HCT116 (cell line): Measurements from ENCODE around the gene LCN2. TPM values are rescaled to one million over a fixed set of nuclear protein-coding genes. Genes with fewer than 3 reads are reported as not detected.

ENCODE experiments used
- ATAC-seq: fragments of 200-7000 bp; cut with Tn5 transposase; 2 replicates; pipeline ENCODE4 v1.9.1; 2020; ENCODE audit warnings: mild to moderate bottlenecking, moderate library complexity
- BruUV-seq: library from RNA; stranded (reverse); fragments of 400-500 nt; replicated peaks from 2 replicates; lab custom pipeline; 2021; lab: Mats Ljungman, UMichigan
- CTCF ChIA-PET: fragments of 300-600 bp; sonication (Branson Sonifier 250); formaldehyde crosslinking; loops from one replicate; lab custom pipeline; 2021; ENCODE audit warnings: antibody characterized with exemption; lab: Charles Lee
- POLR2A ChIA-PET: fragments of 300-600, 350-600 bp; sonication (Branson Sonifier 250); formaldehyde crosslinking; loops from one replicate; lab custom pipeline; 2021; ENCODE audit warnings: antibody characterized with exemption; lab: Charles Lee
- RAD21 ChIA-PET, 2 experiments: fragments of 300-600 bp; sonication (Branson Sonifier 250); formaldehyde crosslinking; loops; one replicate each; lab custom pipeline; 2023; ENCODE audit warnings: low total read pairs in 2 of 2; ENCODE audit not compliant: uncharacterized antibody in 2 of 2, unreplicated experiment in 2 of 2, low non-redundant PET in 1 of 2; lab: Charles Lee
- DNase-seq: peaks from one replicate; pipeline ENCODE4 v3.0.0-alpha.2; 2010; ENCODE audit warnings: low read depth, low spot score
- H2AFZ ChIP-seq: fragments of 200-600 bp; shearing (Covaris generic), sonication (generic); 2 replicates; pipeline ENCODE4 v1.6.1; 2017; ENCODE audit warnings: low read depth, mixed run types, mixed read lengths, antibody characterized with exemption, low read length; ENCODE audit not compliant: poor library complexity, severe bottlenecking
- H3K27ac ChIP-seq: 2 replicates; pipeline ENCODE4 v1.5.1; 2012; ENCODE audit warnings: low read depth, low read length
- H3K27me3 ChIP-seq: fragments of 200-600 bp; sonication (generic); 2 replicates; pipeline ENCODE4 v1.6.1; 2016; ENCODE audit warnings: mixed run types, low read length, mixed read lengths; ENCODE audit not compliant: insufficient read depth
- H3K36me3 ChIP-seq, 2 experiments: fragments of 200-500 bp in 1 of 2; fragments of 200-600 bp in 1 of 2; sonication (Bioruptor generic) in 1 of 2; sonication (generic) in 1 of 2; 2 replicates each; pipeline versions ENCODE4 v1.5.1 to v1.6.1; 2014 to 2016; ENCODE audit warnings: low read length in 2 of 2, inconsistent platforms in 1 of 2, mixed read lengths in 1 of 2, mixed run types in 1 of 2; ENCODE audit not compliant: insufficient read depth in 2 of 2, control insufficient read depth in 1 of 2
- H3K4me1 ChIP-seq, 2 experiments: fragments of 200-600 bp in 1 of 2; sonication (generic) in 1 of 2; 2 replicates each; pipeline versions ENCODE4 v1.5.1 to v1.6.1; 2012 to 2017; ENCODE audit warnings: low read length in 2 of 2, inconsistent platforms in 1 of 2, mild to moderate bottlenecking in 1 of 2, mixed read lengths in 1 of 2, mixed run types in 1 of 2, moderate library complexity in 1 of 2; ENCODE audit not compliant: insufficient read depth in 2 of 2, control insufficient read depth in 1 of 2
- H3K4me2 ChIP-seq: fragments of 200-600 bp; sonication (generic); 2 replicates; pipeline ENCODE4 v1.6.1; 2017; ENCODE audit warnings: mixed run types, low read length, mixed read lengths
- H3K4me3 ChIP-seq, 2 experiments: fragments of 200-600 bp in 1 of 2; sonication (generic) in 1 of 2; replicated peaks in 1 of 2; 2 replicates each; pipeline ENCODE4 v1.5.1; 2011 to 2016; ENCODE audit warnings: low read length in 2 of 2, control low read depth in 1 of 2, low read depth in 1 of 2, mild to moderate bottlenecking in 1 of 2, mixed read lengths in 1 of 2, mixed run types in 1 of 2
- H3K79me2 ChIP-seq: fragments of 200-600 bp; sonication (generic); 2 replicates; pipeline ENCODE4 v1.6.1; 2017; ENCODE audit warnings: mild to moderate bottlenecking, mixed run types, low read length, moderate library complexity, mixed read lengths; ENCODE audit not compliant: insufficient read depth
- H3K9ac ChIP-seq: fragments of 200-600 bp; sonication (generic); 2 replicates; pipeline ENCODE4 v1.6.1; 2016; ENCODE audit warnings: low read length, mixed read lengths
- H3K9me2 ChIP-seq: fragments of 200-600 bp; sonication (generic), shearing (Covaris generic); 2 replicates; pipeline ENCODE4 v1.6.1; 2017; ENCODE audit warnings: mixed run types, mild to moderate bottlenecking, moderate library complexity; ENCODE audit not compliant: insufficient read depth
- H3K9me3 ChIP-seq, 2 experiments: fragments of 200-500 bp in 1 of 2; fragments of 200-600 bp in 1 of 2; sonication (Bioruptor generic) in 1 of 2; sonication (generic) in 1 of 2; 2 replicates each; pipeline ENCODE4 v1.6.1; 2014 to 2017; ENCODE audit warnings: low read length in 2 of 2, mixed read lengths in 2 of 2, inconsistent platforms in 1 of 2, low read depth in 1 of 2, mild to moderate bottlenecking in 1 of 2, mixed run types in 1 of 2, moderate library complexity in 1 of 2; ENCODE audit not compliant: control insufficient read depth in 1 of 2, insufficient read depth in 1 of 2
- H4K20me1 ChIP-seq: fragments of 200-600 bp; sonication (generic), shearing (Covaris generic); 2 replicates; pipeline ENCODE4 v1.6.1; 2017; ENCODE audit warnings: mixed run types, mild to moderate bottlenecking, moderate library complexity; ENCODE audit not compliant: insufficient read depth
- CBX3 ChIP-seq: IDR thresholded peaks from 2 replicates; pipeline ENCODE4 v1.6.1; 2012; ENCODE audit warnings: low read depth
- CEBPB ChIP-seq: IDR thresholded peaks from 2 replicates; pipeline ENCODE4 v1.6.1; 2012; ENCODE audit warnings: low read depth
- EGR1 ChIP-seq: IDR thresholded peaks from 2 replicates; pipeline ENCODE4 v1.6.1; 2012; ENCODE audit warnings: low read depth
- ELF1 ChIP-seq: IDR thresholded peaks from 2 replicates; pipeline ENCODE4 v1.6.1; 2012; ENCODE audit warnings: low read depth, borderline replicate concordance
- EZH2 ChIP-seq: fragments of 200-600 bp; sonication (generic); IDR thresholded peaks from 2 replicates; pipeline ENCODE4 v1.6.1; 2017; ENCODE audit warnings: antibody characterized with exemption, mixed run types
- JUND ChIP-seq: IDR thresholded peaks from 2 replicates; pipeline ENCODE4 v1.6.1; 2012
- POLR2A ChIP-seq: IDR thresholded peaks from 2 replicates; pipeline ENCODE4 v1.7.0; 2011; ENCODE audit warnings: borderline replicate concordance; ENCODE audit not compliant: insufficient read depth, insufficient read length; ENCODE audit errors: extremely low read depth
- SP1 ChIP-seq: IDR thresholded peaks from 2 replicates; pipeline ENCODE4 v1.6.1; 2012; ENCODE audit warnings: low read depth
- SRF ChIP-seq: IDR thresholded peaks from 2 replicates; pipeline ENCODE4 v1.6.1; 2012; ENCODE audit warnings: low read depth
- TCF7L2 ChIP-seq: IDR thresholded peaks from 2 replicates; pipeline ENCODE4 v1.7.0; 2011; ENCODE audit warnings: borderline replicate concordance, inconsistent platforms; ENCODE audit not compliant: insufficient read depth, insufficient read length; ENCODE audit errors: extremely low read depth
- ZNF274 ChIP-seq: fragments of 200-500 bp; sonication (Bioruptor generic); IDR thresholded peaks from 2 replicates; pipeline ENCODE4 v1.6.1; 2014; ENCODE audit warnings: mild to moderate bottlenecking, low read depth, low read length, inconsistent platforms
- intact Hi-C: fragments of 100-400 bp; cut with micrococcal nuclease; formaldehyde crosslinking; loops from 2 replicates; pipeline ENCODE4 v1.10.0; 2022
- total RNA-seq: library from RNA; stranded (reverse); gene quantifications from one replicate; pipeline ENCODE4 v1.2.1, GENCODE V29; 2021; ENCODE audit not compliant: unreplicated experiment
- TF ChIP-seq, protein P1 (sequence below): IDR thresholded peaks from 2 replicates; pipeline ENCODE4 v1.6.1; 2012
- TF ChIP-seq, protein P2 (sequence below): IDR thresholded peaks from 2 replicates; pipeline ENCODE4 v1.6.1; 2011; ENCODE audit warnings: mild to moderate bottlenecking, low read length, moderate library complexity; ENCODE audit not compliant: insufficient replicate concordance; ENCODE audit errors: extremely low read depth
- TF ChIP-seq, protein P3 (sequence below), 3 experiments: fragments of 200-600 bp in 1 of 3; sonication (generic) in 1 of 3; IDR thresholded peaks in 2 of 3; conservative IDR thresholded peaks in 1 of 3; 2 replicates each; pipeline ENCODE4 v1.5.1; 2012 to 2017; ENCODE audit warnings: low read depth in 2 of 3, low read length in 2 of 3, antibody characterized with exemption in 1 of 3, borderline replicate concordance in 1 of 3, control low read depth in 1 of 3, mild to moderate bottlenecking in 1 of 3, mixed read lengths in 1 of 3, mixed run types in 1 of 3, moderate library complexity in 1 of 3; ENCODE audit not compliant: insufficient read depth in 1 of 3
- TF ChIP-seq, protein P4 (sequence below): IDR thresholded peaks from 2 replicates; pipeline ENCODE4 v1.6.1; 2012; ENCODE audit warnings: low read depth

Gene LCN2
- total RNA-seq, 1 experiment from 2014 or later = 9.2 TPM

DNA sequence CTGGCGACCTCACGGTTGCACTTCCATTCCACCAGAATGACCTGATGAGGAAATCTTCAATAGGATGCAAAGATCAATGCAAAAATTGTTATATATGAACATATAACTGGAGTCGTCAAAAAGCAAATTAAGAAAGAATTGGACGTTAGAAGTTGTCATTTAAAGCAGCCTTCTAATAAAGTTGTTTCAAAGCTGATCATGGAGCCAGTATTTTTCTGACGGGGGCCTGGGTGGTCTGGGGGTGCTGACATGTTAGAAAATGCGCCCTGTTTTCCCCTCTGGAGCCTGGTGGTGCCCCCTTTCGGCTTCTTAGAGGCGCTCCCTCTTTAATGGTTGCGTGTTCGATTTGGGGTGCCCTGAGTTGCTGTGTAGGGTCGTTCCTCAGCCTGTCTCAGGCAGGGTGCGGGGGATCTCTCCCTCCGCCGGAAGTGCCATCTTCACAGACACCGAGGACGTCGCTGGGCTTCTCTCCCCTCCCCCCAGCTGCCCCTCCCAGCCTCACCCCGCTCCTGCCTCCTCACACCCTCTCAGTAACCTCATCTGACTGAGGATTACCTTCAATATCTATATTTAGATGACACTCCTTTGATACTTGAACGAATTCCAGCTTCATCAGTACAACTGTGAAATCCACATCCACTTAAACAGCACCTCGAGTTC is 40.1 kb upstream of the LCN2 start:
- Histone ChIP-seq H3K36me3 (peaks cover 4 to 29% of the 10 kb centered on the region in 2 experiments), H3K27ac (no peak overlapping the region)

More for the DNA sequence above, 40.1 kb upstream of the LCN2 start:
- Histone ChIP-seq H3K9me2 (no peaks in the 10 kb centered on the region), H3K9ac (no peak overlapping the region), H3K9me3 (no peaks in the 10 kb centered on the region), H3K4me3 (no peak overlapping the region), H3K79me2 (no peaks in the 10 kb centered on the region), H3K4me1 (no peaks in the 10 kb centered on the region), H2AFZ (no peak overlapping the region), H3K27me3 (no peaks in the 10 kb centered on the region), H4K20me1 (no peaks in the 10 kb centered on the region), H3K4me2 (no peak overlapping the region)
- TF ChIP-seq EGR1 (no peak), CEBPB (no peak), SRF (no peak), SP1 (no peak), ELF1 (no peak), ZNF274 (no peak), JUND (no peak), POLR2A (no peak), EZH2 (no peak), CBX3 (no peak), TCF7L2 (no peak)
- TF ChIP-seq, protein P1, sequence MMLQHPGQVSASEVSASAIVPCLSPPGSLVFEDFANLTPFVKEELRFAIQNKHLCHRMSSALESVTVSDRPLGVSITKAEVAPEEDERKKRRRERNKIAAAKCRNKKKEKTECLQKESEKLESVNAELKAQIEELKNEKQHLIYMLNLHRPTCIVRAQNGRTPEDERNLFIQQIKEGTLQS = no peak
- TF ChIP-seq, protein P2, sequence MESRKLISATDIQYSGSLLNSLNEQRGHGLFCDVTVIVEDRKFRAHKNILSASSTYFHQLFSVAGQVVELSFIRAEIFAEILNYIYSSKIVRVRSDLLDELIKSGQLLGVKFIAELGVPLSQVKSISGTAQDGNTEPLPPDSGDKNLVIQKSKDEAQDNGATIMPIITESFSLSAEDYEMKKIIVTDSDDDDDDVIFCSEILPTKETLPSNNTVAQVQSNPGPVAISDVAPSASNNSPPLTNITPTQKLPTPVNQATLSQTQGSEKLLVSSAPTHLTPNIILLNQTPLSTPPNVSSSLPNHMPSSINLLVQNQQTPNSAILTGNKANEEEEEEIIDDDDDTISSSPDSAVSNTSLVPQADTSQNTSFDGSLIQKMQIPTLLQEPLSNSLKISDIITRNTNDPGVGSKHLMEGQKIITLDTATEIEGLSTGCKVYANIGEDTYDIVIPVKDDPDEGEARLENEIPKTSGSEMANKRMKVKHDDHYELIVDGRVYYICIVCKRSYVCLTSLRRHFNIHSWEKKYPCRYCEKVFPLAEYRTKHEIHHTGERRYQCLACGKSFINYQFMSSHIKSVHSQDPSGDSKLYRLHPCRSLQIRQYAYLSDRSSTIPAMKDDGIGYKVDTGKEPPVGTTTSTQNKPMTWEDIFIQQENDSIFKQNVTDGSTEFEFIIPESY = no peak
- TF ChIP-seq, protein P3, sequence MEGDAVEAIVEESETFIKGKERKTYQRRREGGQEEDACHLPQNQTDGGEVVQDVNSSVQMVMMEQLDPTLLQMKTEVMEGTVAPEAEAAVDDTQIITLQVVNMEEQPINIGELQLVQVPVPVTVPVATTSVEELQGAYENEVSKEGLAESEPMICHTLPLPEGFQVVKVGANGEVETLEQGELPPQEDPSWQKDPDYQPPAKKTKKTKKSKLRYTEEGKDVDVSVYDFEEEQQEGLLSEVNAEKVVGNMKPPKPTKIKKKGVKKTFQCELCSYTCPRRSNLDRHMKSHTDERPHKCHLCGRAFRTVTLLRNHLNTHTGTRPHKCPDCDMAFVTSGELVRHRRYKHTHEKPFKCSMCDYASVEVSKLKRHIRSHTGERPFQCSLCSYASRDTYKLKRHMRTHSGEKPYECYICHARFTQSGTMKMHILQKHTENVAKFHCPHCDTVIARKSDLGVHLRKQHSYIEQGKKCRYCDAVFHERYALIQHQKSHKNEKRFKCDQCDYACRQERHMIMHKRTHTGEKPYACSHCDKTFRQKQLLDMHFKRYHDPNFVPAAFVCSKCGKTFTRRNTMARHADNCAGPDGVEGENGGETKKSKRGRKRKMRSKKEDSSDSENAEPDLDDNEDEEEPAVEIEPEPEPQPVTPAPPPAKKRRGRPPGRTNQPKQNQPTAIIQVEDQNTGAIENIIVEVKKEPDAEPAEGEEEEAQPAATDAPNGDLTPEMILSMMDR (IDR thresholded peaks at IDR 0.05 in 2 of 3, conservative IDR thresholded peaks at IDR 0.05 in 1 of 3; ENCODE audit: borderline replicate concordance in 1 of 3, insufficient read depth in 1 of 3, low read depth in 2 of 3, low read length in 2 of 3) = no peak
- TF ChIP-seq, protein P4, sequence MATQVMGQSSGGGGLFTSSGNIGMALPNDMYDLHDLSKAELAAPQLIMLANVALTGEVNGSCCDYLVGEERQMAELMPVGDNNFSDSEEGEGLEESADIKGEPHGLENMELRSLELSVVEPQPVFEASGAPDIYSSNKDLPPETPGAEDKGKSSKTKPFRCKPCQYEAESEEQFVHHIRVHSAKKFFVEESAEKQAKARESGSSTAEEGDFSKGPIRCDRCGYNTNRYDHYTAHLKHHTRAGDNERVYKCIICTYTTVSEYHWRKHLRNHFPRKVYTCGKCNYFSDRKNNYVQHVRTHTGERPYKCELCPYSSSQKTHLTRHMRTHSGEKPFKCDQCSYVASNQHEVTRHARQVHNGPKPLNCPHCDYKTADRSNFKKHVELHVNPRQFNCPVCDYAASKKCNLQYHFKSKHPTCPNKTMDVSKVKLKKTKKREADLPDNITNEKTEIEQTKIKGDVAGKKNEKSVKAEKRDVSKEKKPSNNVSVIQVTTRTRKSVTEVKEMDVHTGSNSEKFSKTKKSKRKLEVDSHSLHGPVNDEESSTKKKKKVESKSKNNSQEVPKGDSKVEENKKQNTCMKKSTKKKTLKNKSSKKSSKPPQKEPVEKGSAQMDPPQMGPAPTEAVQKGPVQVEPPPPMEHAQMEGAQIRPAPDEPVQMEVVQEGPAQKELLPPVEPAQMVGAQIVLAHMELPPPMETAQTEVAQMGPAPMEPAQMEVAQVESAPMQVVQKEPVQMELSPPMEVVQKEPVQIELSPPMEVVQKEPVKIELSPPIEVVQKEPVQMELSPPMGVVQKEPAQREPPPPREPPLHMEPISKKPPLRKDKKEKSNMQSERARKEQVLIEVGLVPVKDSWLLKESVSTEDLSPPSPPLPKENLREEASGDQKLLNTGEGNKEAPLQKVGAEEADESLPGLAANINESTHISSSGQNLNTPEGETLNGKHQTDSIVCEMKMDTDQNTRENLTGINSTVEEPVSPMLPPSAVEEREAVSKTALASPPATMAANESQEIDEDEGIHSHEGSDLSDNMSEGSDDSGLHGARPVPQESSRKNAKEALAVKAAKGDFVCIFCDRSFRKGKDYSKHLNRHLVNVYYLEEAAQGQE = no peak
- ChIA-PET POLR2A (interaction anchor here (1.4 kb wide), 1 partner anchor 15 kb away, joined by 4 read pairs; no protein-coding TSS in a partner anchor), RAD21 (no interaction called here), CTCF (interaction anchor here (1.1 kb wide), 1 partner anchor 8 kb away, joined by 4 read pairs; no protein-coding TSS in a partner anchor)
- BruUV-seq = no TSS peak
- ATAC-seq (no peak), DNase-seq (no peak)
- intact Hi-C loops = no loop called here
